Uterus (tissue), 4 donors: ENCODE measurements around the gene PROK1. TPM values are rescaled to one million over a fixed set of nuclear protein-coding genes. Genes with fewer than 3 reads are reported as not detected.

Experiments used
- DNase-seq, 2 donors: peaks; one replicate each; pipeline ENCODE4 v3.0.0-alpha.2; 2019 to 2020
- H3K27ac ChIP-seq, 2 donors: fragments of 200-600 bp; sonication (generic); 1 replicate in 1 of 2; 2 replicates in 1 of 2; pipeline ENCODE4 v1.5.1; 2016 to 2018
- H3K27me3 ChIP-seq, 2 donors: fragments of 200-600 bp; sonication (generic); one replicate each; pipeline ENCODE4 v1.5.1; 2018 to 2019; ENCODE audit warnings: control low read depth in 1 of 2
- H3K36me3 ChIP-seq, 2 donors: fragments of 200-600 bp; sonication (generic); one replicate each; pipeline ENCODE4 v1.5.1; 2019; ENCODE audit warnings: control low read depth in 1 of 2
- H3K4me1 ChIP-seq, 2 donors: fragments of 200-600 bp; sonication (generic); one replicate each; pipeline ENCODE4 v1.5.1; 2018 to 2019; ENCODE audit warnings: control low read depth in 1 of 2
- H3K4me3 ChIP-seq, 2 donors: fragments of 200-600 bp; sonication (generic); 1 replicate in 1 of 2; 2 replicates in 1 of 2; pipeline ENCODE4 v1.5.1; 2018 to 2019; ENCODE audit warnings: mild to moderate bottlenecking in 1 of 2
- H3K9me3 ChIP-seq, 2 donors: fragments of 200-600 bp; sonication (generic); one replicate each; pipeline ENCODE4 v1.5.1; 2019; ENCODE audit warnings: control low read depth in 1 of 2
- CTCF ChIP-seq, 4 experiments: fragments of 200-600 bp in 2 of 4; fragments of 450-650 bp in 2 of 4; sonication (generic) in 2 of 4; IDR thresholded peaks; one replicate each; pipeline ENCODE4 v1.5.1; 2016 to 2019; ENCODE audit warnings: antibody characterized with exemption in 4 of 4, mild to moderate bottlenecking in 2 of 4, moderate library complexity in 1 of 4
- POLR2A ChIP-seq, 2 donors: fragments of 450-650 bp; IDR thresholded peaks; one replicate each; pipeline ENCODE4 v1.6.1; 2016; ENCODE audit warnings: antibody characterized with exemption in 2 of 2, mild to moderate bottlenecking in 1 of 2, moderate library complexity in 1 of 2
- intact Hi-C: fragments of 100-400 bp; cut with DNase I; formaldehyde crosslinking; loops from one replicate; pipeline ENCODE4 v1.15.1; 2023; ENCODE audit warnings: low total_unique reads
- total RNA-seq, 4 donors: library from RNA; depleted of rRNA in 3 of 4; stranded (reverse); fragments of >200 nt in 3 of 4; gene quantifications; one replicate each; pipeline versions ENCODE4 v1.1.0 to v1.2.4, GENCODE V29; 2014 to 2023
- donor health status: DM: yes; HTN: yes; CAD: no.

The PROK1 gene
- total RNA-seq, 4 donors from 2014 or later = 1.4 TPM; not detected in 3

GRCh38 chr1:110460253-110461220 is 9.6 kb downstream of the PROK1 start:
- Histone ChIP-seq H3K36me3 (no peaks in the 10 kb centered on the region), H3K9me3 (no peaks in the 10 kb centered on the region), H3K4me3 (no peak overlapping the region), H3K27me3 (no peaks in the 10 kb centered on the region), H3K4me1 (no peaks in the 10 kb centered on the region), H3K27ac (no peak overlapping the region)
- TF ChIP-seq POLR2A (IDR thresholded peaks at IDR 0.05) = no peak
- peak; percentile 91 to 96 (median 93) for TF ChIP-seq CTCF (IDR thresholded peaks at IDR 0.05)
- intact Hi-C loops = loop anchor here (5.0 to 10.0 kb wide), 2 partner anchors 146 to 258 kb away; no protein-coding TSS in a partner anchor
- peak; percentile 73 to 78 for DNase-seq

GRCh38 chr1:110462093-110462492 is 11.1 kb downstream of the PROK1 start:
- no peaks in the 10 kb centered on the region for H3K36me3 ChIP-seq
- no peak for TF ChIP-seq POLR2A (IDR thresholded peaks at IDR 0.05)
- TF ChIP-seq CTCF (IDR thresholded peaks at IDR 0.05) = no peak
- intact Hi-C loops = loop anchor here (5.0 to 10.0 kb wide), 2 partner anchors 147 to 260 kb away; no protein-coding TSS in a partner anchor
- H3K4me1 ChIP-seq = no peaks in the 10 kb centered on the region
- H3K27ac ChIP-seq = no peak overlapping the region
- no peaks in the 10 kb centered on the region for H3K27me3 ChIP-seq
- H3K4me3 ChIP-seq = no peak overlapping the region
- no peaks in the 10 kb centered on the region for H3K9me3 ChIP-seq
- no peak for DNase-seq

GRCh38 chr1:110462964-110463363 is 12.0 kb downstream of the PROK1 start:
- no peak overlapping the region for H3K4me3 ChIP-seq
- no peaks in the 10 kb centered on the region for H3K9me3 ChIP-seq
- H3K27me3 ChIP-seq = no peaks in the 10 kb centered on the region
- TF ChIP-seq CTCF (IDR thresholded peaks at IDR 0.05) (no peak), POLR2A (IDR thresholded peaks at IDR 0.05) (no peak)
- H3K27ac ChIP-seq = no peak overlapping the region
- intact Hi-C loops = loop anchor here (5.0 to 10.0 kb wide), 2 partner anchors 148 to 261 kb away; no protein-coding TSS in a partner anchor
- H3K4me1 ChIP-seq = no peaks in the 10 kb centered on the region
- DNase-seq = no peak
- H3K36me3 ChIP-seq = no peaks in the 10 kb centered on the region

- H3K36me3 ChIP-seq = no peaks in the 10 kb centered on the region
- no peaks in the 10 kb centered on the region for H3K4me1 ChIP-seq
- H3K27me3 ChIP-seq = no peaks in the 10 kb centered on the region
- no peaks in the 10 kb centered on the region for H3K9me3 ChIP-seq
- no peak overlapping the region for H3K4me3 ChIP-seq
- intact Hi-C loops = loop anchor here (5.0 to 10.0 kb wide), 2 partner anchors 149 to 261 kb away; no protein-coding TSS in a partner anchor
- no peak for DNase-seq
- no peak for TF ChIP-seq POLR2A (IDR thresholded peaks at IDR 0.05)
- no peak for TF ChIP-seq CTCF (IDR thresholded peaks at IDR 0.05)
- no peak overlapping the region for H3K27ac ChIP-seq
Measured at GRCh38 chr1:110463725-110464124, 12.8 kb downstream of the PROK1 start.

GRCh38 chr1:110464340-110464739 is 13.4 kb downstream of the PROK1 start:
- Histone ChIP-seq H3K4me3 (no peak overlapping the region), H3K9me3 (no peaks in the 10 kb centered on the region), H3K27ac (no peak overlapping the region), H3K27me3 (no peaks in the 10 kb centered on the region), H3K4me1 (no peaks in the 10 kb centered on the region), H3K36me3 (no peaks in the 10 kb centered on the region)
- TF ChIP-seq CTCF (IDR thresholded peaks at IDR 0.05) = no peak
- no peak for TF ChIP-seq POLR2A (IDR thresholded peaks at IDR 0.05)
- intact Hi-C loops = loop anchor here (5.0 to 10.0 kb wide), 2 partner anchors 150 to 262 kb away; no protein-coding TSS in a partner anchor
- DNase-seq = no peak
